ENCODE results near the gene ADPRHL1. TPM values are rescaled to one million over a fixed set of nuclear protein-coding genes. Genes with fewer than 3 reads are reported as not detected.
"Not testable (repeated sequence)": the region's sequence is repeated elsewhere in the genome, so short reads cannot be mapped to it uniquely, and the experiment has no call there.

The ADPRHL1 gene
- polyA plus RNA-seq, 4 donors, result 3.0 to 7.2 (median 4.6) TPM

GRCh38 chr13:113475280-113475679 lies 22.0 kb upstream of the ADPRHL1 start:
- 94 to 97% (median 94%) methylated on average over 11 of the region's 11 CpGs for WGBS, 3 donors
- Histone ChIP-seq H3K27me3 (ENCODE audit: control insufficient read depth in 3 of 3, insufficient read depth in 3 of 3, low read length in 3 of 3) (no peaks in the 10 kb centered on the region), H3K36me3 (ENCODE audit: control insufficient read depth in 3 of 3, insufficient read depth in 2 of 3, low read depth in 1 of 3, low read length in 3 of 3) (peaks cover 7 to 41% (median 8%) of the 10 kb centered on the region in 3 donors), H3K4me3 (ENCODE audit: low read depth in 1 of 3, low read length in 3 of 3) (no peak overlapping the region), H3K4me1 (ENCODE audit: control insufficient read depth in 3 of 3, insufficient read depth in 2 of 3, low read depth in 1 of 3, low read length in 2 of 3) (no peaks in the 10 kb centered on the region), H3K9me3 (ENCODE audit: control insufficient read depth in 2 of 2, insufficient read depth in 1 of 2, low read depth in 1 of 2, low read length in 1 of 2) (no peaks in the 10 kb centered on the region), H3K27ac (ENCODE audit: low read depth in 1 of 3, low read length in 2 of 3) (no peak overlapping the region)
- FAIRE-seq (no peak), DNase-seq (no peak)

DNA sequence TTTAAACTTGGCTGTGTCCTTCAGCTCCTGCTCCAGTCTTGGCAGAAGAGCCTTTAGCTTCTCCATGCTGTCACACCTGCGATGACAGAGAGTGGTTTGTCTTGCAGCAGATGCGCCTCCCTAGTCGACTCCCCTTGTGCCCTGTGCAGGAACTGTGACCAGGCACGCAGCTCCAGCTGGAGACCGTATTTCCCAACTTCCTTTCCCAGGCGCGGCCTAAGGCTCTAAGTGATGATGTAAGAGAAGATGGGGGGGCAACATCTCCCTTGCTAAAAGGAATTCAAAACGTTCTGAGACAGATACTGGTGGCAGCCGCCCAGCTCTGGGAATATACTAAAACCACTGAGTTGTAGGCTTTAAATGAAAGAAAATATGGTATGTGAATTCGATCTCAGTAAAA lies 20.9 kb upstream of the ADPRHL1 start:
- H3K4me3 ChIP-seq (ENCODE audit: low read depth in 1 of 3, low read length in 3 of 3), result no peak overlapping the region
- H3K27me3 ChIP-seq (ENCODE audit: control insufficient read depth in 3 of 3, insufficient read depth in 3 of 3, low read length in 3 of 3), result no peaks in the 10 kb centered on the region
- H3K9me3 ChIP-seq (ENCODE audit: control insufficient read depth in 2 of 2, insufficient read depth in 1 of 2, low read depth in 1 of 2, low read length in 1 of 2), result no peaks in the 10 kb centered on the region
- DNase-seq (no peak), FAIRE-seq (no peak)
- peaks cover 7 to 45% (median 8%) of the 10 kb centered on the region in 3 donors for H3K36me3 ChIP-seq (ENCODE audit: control insufficient read depth in 3 of 3, insufficient read depth in 2 of 3, low read depth in 1 of 3, low read length in 3 of 3)
- H3K27ac ChIP-seq (ENCODE audit: low read depth in 1 of 3, low read length in 2 of 3), result no peak overlapping the region
- H3K4me1 ChIP-seq (ENCODE audit: control insufficient read depth in 3 of 3, insufficient read depth in 2 of 3, low read depth in 1 of 3, low read length in 2 of 3), result no peaks in the 10 kb centered on the region
- 75 to 87% (median 82%) methylated on average over 10 of the region's 10 CpGs for WGBS, 3 donors

DNA sequence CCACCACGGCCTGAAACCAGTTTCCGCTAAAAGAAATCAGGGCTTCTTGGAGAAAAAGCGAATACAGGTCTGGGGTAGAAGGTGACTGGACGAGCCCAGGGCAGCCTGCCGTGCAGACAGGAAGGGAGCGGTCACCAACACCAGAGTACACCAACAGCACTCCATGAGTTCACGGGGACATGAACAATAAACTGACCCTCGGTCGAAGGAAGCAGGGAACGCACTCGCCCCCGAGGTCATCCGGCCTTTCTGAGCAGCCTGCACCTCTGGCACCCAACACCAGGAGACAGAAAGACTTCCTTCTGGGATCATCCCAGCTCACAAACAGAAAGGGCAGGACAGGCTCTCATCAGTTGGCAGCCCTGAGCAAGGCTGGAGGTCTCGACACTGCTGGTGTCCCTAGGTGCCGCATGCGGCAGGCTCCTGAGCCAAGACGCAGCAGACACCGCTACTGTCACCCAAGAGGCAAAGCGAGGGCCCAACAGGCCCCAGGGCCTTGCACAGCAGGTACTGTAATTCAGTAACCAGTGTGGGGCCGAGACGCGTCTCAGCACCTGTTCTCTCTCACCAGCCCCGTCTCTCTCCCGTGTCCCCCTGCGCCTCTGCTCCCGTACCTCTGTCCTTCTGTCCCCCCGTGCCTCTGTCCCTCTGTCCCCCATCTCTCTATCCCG lies 19.2 kb upstream of the ADPRHL1 start:
- no peak for DNase-seq
- Histone ChIP-seq H3K36me3 (ENCODE audit: control insufficient read depth in 3 of 3, insufficient read depth in 2 of 3, low read depth in 1 of 3, low read length in 3 of 3) (peaks cover 9 to 47% (median 11%) of the 10 kb centered on the region in 3 donors), H3K4me1 (ENCODE audit: control insufficient read depth in 3 of 3, insufficient read depth in 2 of 3, low read depth in 1 of 3, low read length in 2 of 3) (no peaks in the 10 kb centered on the region), H3K4me3 (ENCODE audit: low read depth in 1 of 3, low read length in 3 of 3) (no peak overlapping the region), H3K9me3 (ENCODE audit: control insufficient read depth in 2 of 2, insufficient read depth in 1 of 2, low read depth in 1 of 2, low read length in 1 of 2) (no peaks in the 10 kb centered on the region), H3K27ac (ENCODE audit: low read depth in 1 of 3, low read length in 2 of 3) (peak overlapping the region in 1 of 3 donors; percentile 39), H3K27me3 (ENCODE audit: control insufficient read depth in 3 of 3, insufficient read depth in 3 of 3, low read length in 3 of 3) (no peaks in the 10 kb centered on the region)
- WGBS, 3 donors, result 89 to 97% (median 94%) methylated on average over 25 to 28 of the region's 28 CpGs
- no peak for FAIRE-seq

- Histone ChIP-seq H3K4me3 (ENCODE audit: low read depth in 1 of 3, low read length in 3 of 3) (no peak overlapping the region), H3K4me1 (ENCODE audit: control insufficient read depth in 3 of 3, insufficient read depth in 2 of 3, low read depth in 1 of 3, low read length in 2 of 3) (no peaks in the 10 kb centered on the region), H3K36me3 (ENCODE audit: control insufficient read depth in 3 of 3, insufficient read depth in 2 of 3, low read depth in 1 of 3, low read length in 3 of 3) (peaks cover 9 to 48% (median 11%) of the 10 kb centered on the region in 3 donors), H3K27ac (ENCODE audit: low read depth in 1 of 3, low read length in 2 of 3) (no peak overlapping the region), H3K27me3 (ENCODE audit: control insufficient read depth in 3 of 3, insufficient read depth in 3 of 3, low read length in 3 of 3) (no peaks in the 10 kb centered on the region), H3K9me3 (ENCODE audit: control insufficient read depth in 2 of 2, insufficient read depth in 1 of 2, low read depth in 1 of 2, low read length in 1 of 2) (no peaks in the 10 kb centered on the region)
- FAIRE-seq, result no peak
- 85 to 91% (median 89%) methylated on average over 11 of the region's 11 CpGs for WGBS, 3 donors
- DNase-seq, result no peak
Observed at GRCh38 chr13:113471844-113472243, 18.6 kb upstream of the ADPRHL1 start.

GRCh38 chr13:113470635-113471163 lies 17.4 kb upstream of the ADPRHL1 start:
- H3K36me3 ChIP-seq (ENCODE audit: control insufficient read depth in 3 of 3, insufficient read depth in 2 of 3, low read depth in 1 of 3, low read length in 3 of 3), result peaks cover 9 to 48% (median 11%) of the 10 kb centered on the region in 3 donors
- not testable (repeated sequence) for H3K9me3 ChIP-seq (ENCODE audit: control insufficient read depth in 2 of 2, insufficient read depth in 1 of 2, low read depth in 1 of 2, low read length in 1 of 2); FAIRE-seq; H3K4me3 ChIP-seq (ENCODE audit: low read depth in 1 of 3, low read length in 3 of 3); DNase-seq; H3K4me1 ChIP-seq (ENCODE audit: control insufficient read depth in 3 of 3, insufficient read depth in 2 of 3, low read depth in 1 of 3, low read length in 2 of 3); H3K27me3 ChIP-seq (ENCODE audit: control insufficient read depth in 3 of 3, insufficient read depth in 3 of 3, low read length in 3 of 3); H3K27ac ChIP-seq (ENCODE audit: low read depth in 1 of 3, low read length in 2 of 3)
- WGBS, 3 donors, result 91 to 100% (median 97%) methylated on average over 3 to 4 of the region's 4 CpGs

DNA sequence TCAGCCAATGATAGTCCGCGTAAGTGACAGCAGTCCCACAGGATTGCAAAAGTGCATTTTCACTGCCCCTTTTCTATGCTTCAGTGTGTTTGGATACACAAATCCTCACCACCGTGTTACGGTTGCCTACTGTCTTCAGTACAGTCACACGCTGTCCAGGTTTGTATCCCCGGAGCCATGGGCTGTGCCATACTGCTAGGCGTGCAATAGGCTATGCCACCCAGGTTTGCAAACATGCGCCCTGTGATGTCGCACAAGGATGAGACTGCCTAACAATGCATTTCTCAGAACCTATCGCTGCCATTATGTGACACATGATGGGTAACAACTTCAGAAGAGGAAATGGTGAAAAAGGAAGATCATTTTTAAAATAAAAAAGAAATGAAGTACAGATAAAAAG lies 16.8 kb upstream of the ADPRHL1 start:
- no peak overlapping the region for H3K4me3 ChIP-seq (ENCODE audit: low read depth in 1 of 3, low read length in 3 of 3)
- FAIRE-seq (no peak), DNase-seq (no peak)
- H3K27me3 ChIP-seq (ENCODE audit: control insufficient read depth in 3 of 3, insufficient read depth in 3 of 3, low read length in 3 of 3), result no peaks in the 10 kb centered on the region
- peaks cover 5 to 41% (median 8%) of the 10 kb centered on the region in 3 donors for H3K36me3 ChIP-seq (ENCODE audit: control insufficient read depth in 3 of 3, insufficient read depth in 2 of 3, low read depth in 1 of 3, low read length in 3 of 3)
- H3K9me3 ChIP-seq (ENCODE audit: control insufficient read depth in 2 of 2, insufficient read depth in 1 of 2, low read depth in 1 of 2, low read length in 1 of 2), result no peaks in the 10 kb centered on the region
- 96 to 98% (median 97%) methylated on average over 10 of the region's 10 CpGs for WGBS, 3 donors
- no peaks in the 10 kb centered on the region for H3K4me1 ChIP-seq (ENCODE audit: control insufficient read depth in 3 of 3, insufficient read depth in 2 of 3, low read depth in 1 of 3, low read length in 2 of 3)
- no peak overlapping the region for H3K27ac ChIP-seq (ENCODE audit: low read depth in 1 of 3, low read length in 2 of 3)

DNA sequence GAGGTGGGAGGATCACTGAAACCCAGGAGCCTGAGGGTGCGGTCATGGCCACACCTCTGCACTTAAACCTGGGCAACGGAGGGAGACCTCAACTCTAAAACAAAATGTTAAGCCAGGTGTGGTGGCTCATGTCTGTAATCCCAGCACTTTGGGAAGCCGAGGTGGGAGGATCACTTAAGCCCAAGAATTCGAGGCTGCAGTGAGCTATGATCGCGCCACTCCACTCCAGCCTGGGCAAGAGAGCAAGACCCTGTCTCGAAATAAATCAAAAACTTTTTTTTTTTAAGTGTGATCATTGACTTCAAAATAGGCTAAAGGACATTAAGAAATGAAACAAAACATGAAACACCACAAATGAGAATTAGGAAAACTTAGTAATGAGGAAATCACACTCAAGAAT lies 16.3 kb upstream of the ADPRHL1 start:
- Histone ChIP-seq H3K4me1 (ENCODE audit: control insufficient read depth in 3 of 3, insufficient read depth in 2 of 3, low read depth in 1 of 3, low read length in 2 of 3) (no peaks in the 10 kb centered on the region), H3K27ac (ENCODE audit: low read depth in 1 of 3, low read length in 2 of 3) (no peak overlapping the region), H3K27me3 (ENCODE audit: control insufficient read depth in 3 of 3, insufficient read depth in 3 of 3, low read length in 3 of 3) (no peaks in the 10 kb centered on the region), H3K36me3 (ENCODE audit: control insufficient read depth in 3 of 3, insufficient read depth in 2 of 3, low read depth in 1 of 3, low read length in 3 of 3) (peaks cover 4 to 41% (median 6%) of the 10 kb centered on the region in 3 donors), H3K9me3 (ENCODE audit: control insufficient read depth in 2 of 2, insufficient read depth in 1 of 2, low read depth in 1 of 2, low read length in 1 of 2) (no peaks in the 10 kb centered on the region), H3K4me3 (ENCODE audit: low read depth in 1 of 3, low read length in 3 of 3) (no peak overlapping the region)
- DNase-seq, result no peak
- 92 to 93% (median 92%) methylated on average over 7 of the region's 7 CpGs for WGBS, 3 donors
- no peak for FAIRE-seq

- no peaks in the 10 kb centered on the region for H3K9me3 ChIP-seq (ENCODE audit: control insufficient read depth in 2 of 2, insufficient read depth in 1 of 2, low read depth in 1 of 2, low read length in 1 of 2)
- no peaks in the 10 kb centered on the region for H3K27me3 ChIP-seq (ENCODE audit: control insufficient read depth in 3 of 3, insufficient read depth in 3 of 3, low read length in 3 of 3)
- H3K27ac ChIP-seq (ENCODE audit: low read depth in 1 of 3, low read length in 2 of 3), result no peak overlapping the region
- no peaks in the 10 kb centered on the region for H3K4me1 ChIP-seq (ENCODE audit: control insufficient read depth in 3 of 3, insufficient read depth in 2 of 3, low read depth in 1 of 3, low read length in 2 of 3)
- WGBS, 3 donors, result 89 to 92% (median 92%) methylated on average over 22 of the region's 22 CpGs
- FAIRE-seq, result no peak
- DNase-seq, result peak in 1 of 2 donors; percentile 33
- no peak overlapping the region for H3K4me3 ChIP-seq (ENCODE audit: low read depth in 1 of 3, low read length in 3 of 3)
- H3K36me3 ChIP-seq (ENCODE audit: control insufficient read depth in 3 of 3, insufficient read depth in 2 of 3, low read depth in 1 of 3, low read length in 3 of 3), result peaks cover 2 to 36% (median 6%) of the 10 kb centered on the region in 3 donors
Observed at GRCh38 chr13:113468472-113469201, 15.3 kb upstream of the ADPRHL1 start.

All from small intestine (tissue), 7 donors.